HCEC 1CT (cell line): ENCODE results near the gene KRTAP2-4.
A peak's percentile ranks its signal among the peaks of the same experiment; 100 is the strongest.
"Not testable (repeated sequence)": the region's sequence is repeated elsewhere in the genome, so short reads cannot be mapped to it uniquely, and the experiment has no call there.

ENCODE experiments used
- DNase-seq: peaks from one replicate; pipeline ENCODE4 v3.0.0-alpha.2; 2017

KRTAP2-4 gene

GRCh38 chr17:41034346-41034935, 31.2 kb downstream of the KRTAP2-4 start, which contains the start of gene KRTAP1-3:
TSS of gene KRTAP1-3 (minus strand) at chr17:41034874. CDS start at chr17:41034821, 53 bp downstream.
- DNase-seq: not testable (repeated sequence)

- DNase-seq: no peak
Measured at GRCh38 chr17:41029633-41030245, 35.9 kb downstream of the KRTAP2-4 start, which contains the start of gene KRTAP1-4. TSS of gene KRTAP1-4 (minus strand) at chr17:41030195. CDS start at chr17:41030078, 117 bp downstream.

- peak; percentile 99 for DNase-seq
Measured at GRCh38 chr17:41026715-41027471, 38.8 kb downstream of the KRTAP2-4 start, which contains the start of gene KRTAP1-5. TSS of gene KRTAP1-5 (minus strand) at chr17:41027208. CDS start at chr17:41027155, 53 bp downstream.

- no peak for DNase-seq
Measured at GRCh38 chr17:41024697-41025096, 41.0 kb downstream of the KRTAP2-4 start.

GRCh38 chr17:41020336-41020735, 45.3 kb downstream of the KRTAP2-4 start:
- DNase-seq: no peak

- DNase-seq: no peak
Measured at GRCh38 chr17:41019415-41019814, 46.3 kb downstream of the KRTAP2-4 start.

- no peak for DNase-seq
Measured at GRCh38 chr17:41018541-41018940, 47.1 kb downstream of the KRTAP2-4 start.

GRCh38 chr17:41016578-41017215, 49.0 kb downstream of the KRTAP2-4 start:
- no peak for DNase-seq

- DNase-seq: no peak
Measured at GRCh38 chr17:41015454-41015853, 50.2 kb downstream of the KRTAP2-4 start.
